NCI-H2107 (cell line): ENCODE measurements around the gene ADAM33.

Source experiments
- DNase-seq: peaks from one replicate; lab custom pipeline; 2025; lab: John Stamatoyannopoulos, UW

ADAM33 gene

GRCh38 chr20:3706774-3707507 is 25.1 kb upstream of the ADAM33 start:
- no peak for DNase-seq

GRCh38 chr20:3705970-3706739 is 24.3 kb upstream of the ADAM33 start:
- DNase-seq, result no peak

- no peak for DNase-seq
Measured at GRCh38 chr20:3705491-3705969, 23.7 kb upstream of the ADAM33 start.

DNA sequence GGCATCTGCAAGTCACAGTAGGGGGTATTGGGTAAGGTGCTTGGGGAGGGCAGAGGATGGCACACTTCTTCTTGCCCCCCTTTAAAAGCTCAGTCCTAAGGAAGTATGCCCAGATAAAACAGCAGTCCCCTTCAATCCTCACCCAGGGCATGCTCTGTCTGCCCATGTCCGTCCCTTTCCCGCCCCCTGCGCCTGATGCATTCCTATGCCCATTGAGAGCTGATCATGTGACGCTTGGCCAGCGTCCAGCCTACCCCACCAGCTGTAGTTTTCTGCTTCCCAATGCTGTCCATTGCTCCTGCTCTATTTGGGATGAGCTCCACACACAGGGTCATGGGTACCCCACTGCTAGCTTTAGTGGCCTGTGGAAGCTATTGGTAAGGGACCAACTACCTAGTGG is 22.3 kb upstream of the ADAM33 start:
- DNase-seq, result no peak

DNA sequence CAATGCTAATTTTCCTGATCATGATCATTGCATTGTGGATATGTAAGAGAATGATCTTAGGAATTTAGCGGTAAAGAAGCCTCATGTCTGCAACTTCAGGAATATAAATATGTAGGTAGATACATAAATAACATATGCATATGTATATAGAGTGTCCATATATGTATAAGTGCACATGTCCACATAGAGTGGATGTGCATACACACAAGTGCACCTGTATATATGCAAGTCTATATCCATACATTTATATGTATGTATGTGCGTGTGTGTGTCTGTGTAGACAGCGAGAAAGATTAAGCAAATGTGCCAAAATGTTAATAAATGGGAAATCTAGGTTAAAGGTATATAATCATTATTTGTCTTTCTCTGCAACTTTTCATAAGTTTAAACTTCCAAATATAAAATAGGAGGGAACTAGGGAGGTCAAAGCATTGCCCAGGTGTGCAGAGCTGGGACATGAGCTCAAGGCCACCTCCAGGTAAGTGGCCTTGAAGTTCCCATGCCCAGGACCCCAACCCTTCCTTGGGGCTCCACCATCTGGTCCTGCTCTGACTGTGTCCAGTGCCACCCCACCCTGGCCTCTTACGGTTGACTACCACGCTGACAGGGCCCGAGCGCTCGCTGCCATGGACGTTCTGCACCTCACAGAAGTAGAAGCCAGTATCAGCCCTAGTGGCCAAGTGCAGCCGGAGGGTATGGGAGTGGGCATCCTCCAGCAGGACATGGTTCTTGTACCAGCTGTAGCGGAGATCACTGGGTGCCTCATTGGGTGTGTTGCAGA is 21.0 kb upstream of the ADAM33 start:
- DNase-seq, result no peak

- no peak for DNase-seq
Measured at GRCh38 chr20:3701061-3701998, 19.5 kb upstream of the ADAM33 start.

DNA sequence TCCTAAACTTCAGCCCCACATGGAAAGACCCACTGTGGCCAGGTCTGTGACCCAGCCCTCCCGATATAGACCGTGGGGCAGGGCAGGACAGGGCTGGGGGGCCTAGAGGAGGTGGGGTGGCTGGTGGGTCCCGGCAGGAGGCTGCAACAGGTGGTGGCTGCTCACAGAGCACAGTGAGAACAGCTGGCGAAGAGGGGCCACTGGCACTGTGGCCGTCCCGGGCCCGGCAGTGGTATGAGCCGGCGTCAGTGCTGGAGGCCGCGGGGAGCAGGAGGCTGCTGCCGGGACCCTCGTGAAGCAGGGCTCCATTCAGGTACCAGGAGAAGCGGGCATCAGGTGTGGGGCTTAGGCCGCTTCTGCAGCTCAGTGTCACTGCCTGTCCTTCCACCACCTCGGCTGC is 17.2 kb upstream of the ADAM33 start:
- no peak for DNase-seq

DNA sequence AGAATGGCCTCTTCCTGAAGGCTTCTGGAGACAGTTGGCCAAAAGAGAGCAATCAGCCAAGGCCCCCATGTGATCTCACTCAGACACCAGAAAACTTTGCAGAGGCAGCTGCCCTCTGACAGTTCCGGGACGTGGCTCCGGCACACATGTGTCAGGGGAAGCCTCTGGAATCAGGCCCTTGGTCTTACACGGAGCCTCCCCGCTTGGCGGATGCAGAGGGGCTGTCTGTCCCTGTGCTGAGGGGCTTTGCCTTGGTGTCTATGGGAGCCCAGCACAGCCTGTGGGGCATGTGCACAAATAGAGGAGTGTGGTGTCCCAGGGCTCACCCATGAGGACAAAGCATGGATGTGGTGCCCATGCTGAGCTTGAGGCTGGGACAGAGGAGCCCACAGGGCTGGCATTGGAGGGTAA is 16.8 kb upstream of the ADAM33 start:
- no peak for DNase-seq

DNA sequence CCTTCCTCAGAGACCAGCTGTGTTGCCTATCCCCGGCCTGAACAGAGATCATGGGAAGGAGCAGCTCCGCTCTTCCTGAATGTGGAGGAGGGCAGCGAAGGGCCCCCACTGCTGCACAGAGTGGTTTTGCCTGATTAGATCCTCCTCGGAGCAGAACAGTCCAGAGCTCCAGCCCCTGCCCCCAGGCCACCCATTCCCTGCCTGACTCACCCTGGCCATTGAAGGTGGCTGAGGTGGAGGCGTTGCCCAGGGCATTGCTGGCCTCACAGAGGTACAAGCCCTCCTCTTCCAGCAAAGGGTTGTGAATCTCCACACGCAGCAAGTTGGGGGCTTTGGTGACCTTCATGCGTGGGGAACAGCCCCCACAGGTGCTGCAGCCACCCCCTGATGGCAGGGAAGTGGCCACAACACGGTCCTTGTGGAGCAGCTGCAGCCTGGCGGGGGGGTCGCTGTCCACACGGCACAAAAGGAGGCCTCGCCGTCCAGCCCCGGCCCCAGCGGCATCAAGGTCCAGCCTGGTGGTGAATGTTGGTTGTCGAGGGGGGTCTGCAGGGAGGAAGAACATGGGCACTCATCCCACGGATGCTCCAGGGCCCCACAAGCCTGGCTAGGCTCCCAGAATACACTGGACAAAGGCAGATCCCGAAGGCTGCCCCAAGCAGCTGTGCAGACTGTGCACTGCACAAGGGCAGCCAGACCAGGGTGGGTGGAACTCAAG is 15.9 kb upstream of the ADAM33 start:
- no peak for DNase-seq

DNA sequence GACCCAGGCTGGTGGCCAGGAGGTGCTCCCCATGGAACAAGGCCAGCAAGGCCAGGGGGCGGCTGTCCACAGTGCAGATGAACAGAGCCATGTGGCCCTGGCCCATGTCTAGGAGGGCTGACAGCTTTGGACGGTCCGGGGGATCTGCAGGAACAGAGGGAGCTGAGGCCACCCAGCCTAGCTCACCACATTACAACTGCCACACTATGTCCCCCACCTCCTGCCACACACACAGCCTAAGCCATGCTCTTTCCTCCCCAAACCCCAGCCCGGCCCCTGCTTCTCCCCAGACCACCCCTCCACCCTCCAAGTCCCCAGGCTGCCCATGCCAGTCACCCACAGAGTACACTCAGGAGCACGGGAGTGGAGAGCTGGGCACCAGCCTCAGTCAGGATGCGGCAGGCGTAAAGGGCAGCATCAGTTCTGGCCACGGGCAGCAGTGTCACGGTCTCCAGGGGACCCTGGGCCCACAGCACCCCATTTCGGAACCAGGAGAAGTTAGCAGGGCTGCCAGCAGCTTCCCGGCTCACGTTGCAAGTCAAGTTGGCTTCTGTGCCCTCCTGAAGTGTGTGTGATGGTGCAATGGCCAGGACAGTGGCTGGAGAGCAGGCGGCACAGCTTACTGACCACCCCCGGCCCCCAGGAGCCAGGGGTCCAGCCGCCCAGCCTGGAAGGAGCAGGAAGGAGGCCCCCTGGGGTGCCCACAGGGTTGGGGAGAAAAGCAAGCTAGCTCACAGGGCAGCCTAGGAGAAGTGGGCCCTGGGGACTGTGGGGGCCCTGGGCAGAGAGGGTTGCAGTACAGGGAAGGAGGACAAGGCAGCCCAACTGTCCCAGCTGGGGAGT is 15.2 kb upstream of the ADAM33 start:
- no peak for DNase-seq

GRCh38 chr20:3696200-3696599 is 14.4 kb upstream of the ADAM33 start:
- no peak for DNase-seq

- DNase-seq, result no peak
Measured at GRCh38 chr20:3694864-3695263, 13.1 kb upstream of the ADAM33 start.

DNA sequence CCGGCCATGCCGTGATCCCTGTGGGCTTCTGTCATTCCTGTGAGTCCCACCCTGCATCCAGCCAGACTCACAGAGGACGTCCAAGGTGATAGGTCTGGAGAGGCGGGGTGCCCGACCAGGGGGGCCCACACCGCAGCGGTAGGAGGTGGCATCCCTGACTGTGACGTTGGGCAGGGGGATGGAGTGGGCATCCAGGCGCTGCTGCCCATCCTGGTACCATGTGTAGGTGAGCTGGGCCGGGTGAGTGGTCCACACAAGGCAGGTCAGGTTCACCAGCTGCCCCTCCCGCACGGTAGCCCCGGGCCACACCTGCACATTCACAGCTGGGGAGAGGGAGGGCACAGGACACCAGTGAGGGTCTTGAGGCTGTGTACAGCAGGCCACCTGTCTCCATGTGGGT is 11.6 kb upstream of the ADAM33 start:
- DNase-seq, result no peak

DNA sequence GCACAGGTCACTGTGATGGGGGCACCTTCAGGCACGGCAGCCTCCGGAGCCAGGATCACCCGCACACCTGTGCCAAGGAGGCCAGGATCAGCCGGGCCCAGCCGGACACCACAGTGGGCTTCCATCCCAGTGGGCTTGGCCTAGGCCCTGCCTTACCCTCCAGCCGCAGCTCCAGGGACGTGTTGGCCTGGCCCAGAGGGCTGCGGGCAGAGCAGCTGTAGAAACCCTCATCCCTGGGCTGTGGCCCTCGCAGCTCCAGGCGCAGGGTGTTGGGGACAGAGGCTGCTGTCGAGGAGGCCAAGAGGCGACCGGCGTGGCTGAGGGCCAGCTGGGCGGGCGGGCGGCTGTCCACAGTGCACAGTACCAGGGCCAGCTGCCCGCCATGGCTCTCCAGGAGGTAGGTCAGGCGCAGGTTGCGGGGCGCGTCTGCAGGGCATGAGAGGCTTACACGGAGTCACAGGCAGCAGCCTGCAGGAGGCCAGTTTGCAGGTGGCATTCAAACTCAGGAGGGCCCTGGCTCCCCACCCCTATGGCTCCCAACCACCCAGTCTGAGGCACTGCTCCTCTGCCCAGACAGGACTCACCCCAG is 11.0 kb upstream of the ADAM33 start:
- no peak for DNase-seq

GRCh38 chr20:3691897-3692296 is 10.1 kb upstream of the ADAM33 start:
- DNase-seq, result no peak

DNA sequence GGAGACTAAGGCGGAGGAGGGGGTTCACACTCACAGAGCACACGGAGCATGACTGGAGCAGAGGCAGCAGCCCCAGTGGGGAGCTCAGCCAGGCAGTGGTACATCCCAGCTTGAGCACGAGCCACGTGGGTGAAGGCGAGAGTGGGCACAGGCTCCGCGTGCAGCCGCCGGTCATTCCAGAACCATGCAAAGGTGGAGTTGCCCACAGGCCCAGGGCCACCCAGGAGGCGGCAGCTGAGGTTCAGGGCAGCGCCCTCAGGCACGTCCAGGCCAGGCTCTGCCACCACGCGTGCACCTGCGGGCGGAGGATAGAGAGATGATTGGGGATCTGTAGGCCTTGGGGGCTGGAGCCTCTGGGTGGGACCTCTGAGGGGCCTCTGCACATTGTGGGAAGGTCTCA is 9.5 kb upstream of the ADAM33 start:
- DNase-seq, result no peak

GRCh38 chr20:3690413-3690812 is 8.6 kb upstream of the ADAM33 start:
- no peak for DNase-seq

DNA sequence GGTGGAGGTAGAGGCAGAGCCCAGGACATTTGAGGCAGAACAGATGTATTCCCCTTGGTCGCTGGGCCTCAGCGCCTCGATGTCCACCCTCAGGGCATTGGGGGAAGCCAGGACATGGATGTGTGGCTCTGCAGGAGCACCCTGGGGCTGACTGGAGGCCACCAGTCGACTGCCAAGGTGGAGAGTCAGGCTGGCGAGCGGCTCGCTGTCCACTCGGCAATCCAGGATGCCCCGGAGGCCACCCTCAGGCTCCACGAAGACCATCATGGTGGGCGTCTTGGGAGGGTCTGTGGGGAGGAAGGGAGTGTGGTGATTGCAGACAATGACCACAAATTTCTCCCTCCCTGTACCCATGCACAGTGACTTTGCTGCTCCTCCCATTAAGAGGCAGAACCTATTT is 8.2 kb upstream of the ADAM33 start:
- DNase-seq, result no peak

DNA sequence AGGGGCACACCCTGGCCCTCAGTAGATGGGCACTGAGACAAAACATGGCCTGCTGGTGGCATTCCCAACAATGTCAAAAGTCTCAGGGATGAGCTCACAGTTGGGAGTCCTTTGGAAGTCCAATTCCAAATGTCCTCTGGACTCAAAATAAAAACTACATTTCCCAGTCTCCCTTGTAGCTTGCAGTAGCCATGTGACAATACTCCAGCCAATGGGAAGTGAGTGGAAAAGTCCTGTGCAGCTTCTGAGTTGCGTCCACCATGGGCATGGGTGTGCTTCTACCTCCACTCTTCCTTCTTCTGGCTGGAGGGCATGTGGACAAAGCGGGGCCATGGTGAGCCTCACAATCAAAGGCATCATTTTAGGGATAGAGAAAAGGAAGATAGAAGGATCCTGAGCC is 5.8 kb upstream of the ADAM33 start:
- no peak for DNase-seq

GRCh38 chr20:3686867-3687321 is 5.1 kb upstream of the ADAM33 start:
- no peak for DNase-seq
